8988T (cell line): Measurements from ENCODE around the gene ALLC.
"Not testable (repeated sequence)": the region's sequence is repeated elsewhere in the genome, so short reads cannot be mapped to it uniquely, and the experiment has no call there.

ENCODE experiments used
- DNase-seq: peaks from one replicate; pipeline ENCODE4 v3.0.0; 2011

Gene ALLC

GRCh38 chr2:3656762-3657721 is 958 bp upstream of the ALLC start:
- no peak for DNase-seq

DNA sequence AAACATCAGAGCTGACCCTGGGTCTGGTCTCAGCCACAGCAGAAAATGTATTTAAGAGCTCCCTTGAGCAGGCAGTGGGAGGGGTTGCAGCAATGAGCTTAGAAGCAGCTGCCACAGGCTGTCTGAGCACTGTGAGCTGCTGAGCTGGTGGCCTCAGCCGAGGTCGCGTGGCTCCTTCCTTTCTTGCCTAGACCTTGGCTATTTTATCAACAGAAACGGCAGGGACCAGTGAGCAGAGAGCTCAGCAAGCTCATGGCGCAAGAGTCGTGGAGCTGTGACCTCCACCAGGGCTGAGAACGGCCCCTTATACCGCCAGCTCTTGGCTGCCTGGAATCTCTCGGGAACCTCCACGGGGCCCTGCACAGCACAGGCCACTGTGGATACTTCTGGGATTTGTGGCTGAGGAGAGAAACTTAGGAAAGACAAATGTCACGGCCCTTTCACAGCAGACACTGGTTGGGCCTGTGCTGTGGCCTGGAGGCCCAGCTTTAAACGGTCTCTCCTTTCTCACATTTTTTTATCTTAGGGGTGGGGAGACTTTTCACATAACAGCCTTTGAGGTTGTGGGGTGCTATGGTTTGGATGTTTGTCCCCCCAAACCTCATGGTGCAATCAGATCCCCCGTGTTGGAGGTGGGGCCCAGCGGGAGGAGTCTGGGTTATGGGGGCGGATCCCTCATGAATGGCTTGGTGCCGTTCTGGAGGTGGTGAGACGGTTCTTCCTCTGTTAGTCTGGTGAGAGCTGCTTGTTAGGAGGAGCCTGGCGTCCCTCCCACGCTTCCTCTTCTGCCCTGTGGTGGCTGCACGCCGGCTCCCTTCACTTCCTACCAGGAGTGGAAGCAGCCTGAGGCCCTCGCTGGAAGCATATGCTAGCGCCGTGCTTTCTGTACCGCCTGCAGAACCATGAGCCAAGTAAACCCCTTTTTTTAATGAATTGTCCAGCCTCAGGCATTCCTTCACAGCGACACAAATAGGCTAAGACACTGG is 1.7 kb downstream of the ALLC start:
- no peak for DNase-seq

DNA sequence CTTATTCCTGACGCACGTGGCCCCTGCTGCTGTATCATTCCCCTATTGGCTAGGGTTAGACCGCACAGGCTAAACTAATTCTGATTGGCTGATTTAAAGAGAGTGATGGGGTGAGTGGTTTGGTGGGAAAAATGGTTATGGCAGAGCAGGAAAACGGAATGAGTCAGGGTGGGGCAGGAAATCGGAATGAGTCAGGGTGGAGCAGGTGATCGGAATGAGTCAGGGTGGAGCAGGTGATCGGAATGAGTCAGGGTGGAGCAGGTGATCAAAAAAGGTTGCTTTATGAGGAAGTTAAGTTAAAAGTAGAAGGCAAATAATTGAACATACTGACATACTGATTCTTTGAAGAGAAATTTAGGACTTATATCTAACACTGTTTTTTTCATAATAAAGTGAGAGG is 2.6 kb downstream of the ALLC start:
- DNase-seq, result not testable (repeated sequence)

GRCh38 chr2:3661149-3661660 is 3.2 kb downstream of the ALLC start:
- DNase-seq, result no peak

DNA sequence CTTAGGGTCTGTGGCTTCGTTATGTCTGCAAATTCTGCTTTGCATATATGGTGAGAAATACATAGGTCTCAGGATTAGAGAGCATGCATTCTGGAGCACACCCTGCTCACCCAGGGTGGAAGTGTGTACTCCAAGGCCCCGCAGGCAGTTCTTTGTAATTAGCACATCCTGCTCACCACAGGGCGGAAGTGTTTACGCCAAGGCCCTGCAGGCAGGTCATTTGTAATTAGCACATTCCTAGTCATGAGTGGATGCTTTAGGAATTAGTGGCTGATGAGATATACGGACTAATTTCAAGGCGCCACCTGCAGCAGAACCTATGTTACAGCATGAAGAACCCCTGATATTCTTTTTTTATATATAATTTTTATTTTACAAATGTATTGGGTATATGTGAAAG is 4.2 kb downstream of the ALLC start:
- no peak for DNase-seq

GRCh38 chr2:3664118-3664517 is 6.1 kb downstream of the ALLC start:
- no peak for DNase-seq

DNA sequence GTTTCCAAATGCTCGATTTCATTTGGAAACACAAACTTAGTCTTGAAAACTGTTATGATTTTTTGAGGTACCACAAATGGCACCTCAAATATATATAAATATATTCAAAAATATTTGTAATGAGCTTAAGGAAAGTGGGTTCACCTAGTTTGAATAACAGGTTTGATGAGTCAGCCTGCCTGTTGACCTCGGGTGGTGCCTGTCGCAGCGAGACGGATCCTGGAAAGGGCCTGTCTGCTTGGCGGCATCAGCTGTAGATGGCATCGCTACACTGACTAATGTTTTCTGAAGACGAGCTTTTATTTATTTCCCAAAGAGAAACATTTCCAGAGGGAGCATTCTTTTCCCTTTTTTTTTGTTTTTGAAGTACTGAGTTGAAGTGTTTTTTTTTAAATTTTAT is 6.9 kb downstream of the ALLC start:
- no peak for DNase-seq

DNA sequence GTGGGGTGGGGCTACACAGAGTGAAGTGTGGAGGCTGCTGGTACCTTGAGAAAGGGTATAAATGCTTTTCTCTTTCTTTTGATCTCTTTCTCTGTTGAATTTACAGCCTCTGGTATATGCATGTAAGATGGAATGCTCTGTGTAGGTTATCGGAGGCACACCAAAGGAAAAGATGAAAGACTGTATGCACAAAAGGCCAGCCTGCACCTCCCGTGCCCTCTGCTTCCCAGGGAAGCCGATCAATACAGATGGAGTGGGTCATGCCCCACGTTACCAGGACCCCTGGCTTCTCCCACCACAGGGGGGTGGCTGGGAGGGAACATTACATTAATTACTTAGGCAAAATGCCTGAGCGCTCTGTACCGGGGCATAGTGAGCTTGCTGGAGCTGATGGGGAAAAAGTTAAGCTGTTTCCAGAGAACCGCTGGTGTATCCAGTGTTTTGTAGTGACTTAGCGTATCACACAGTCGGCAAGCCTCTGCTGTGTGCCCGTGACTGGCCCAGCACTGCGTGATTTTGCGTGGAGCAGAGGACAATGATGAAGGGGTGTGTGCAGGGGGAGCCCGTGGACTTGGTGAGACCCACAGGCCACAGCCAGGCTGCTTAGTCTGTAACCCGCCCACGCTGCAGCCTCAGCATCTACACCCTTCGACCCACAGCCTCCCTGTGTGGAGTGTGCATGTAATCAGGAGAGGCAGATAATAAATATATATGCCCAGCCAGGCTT is 8.0 kb downstream of the ALLC start:
- DNase-seq, result no peak

DNA sequence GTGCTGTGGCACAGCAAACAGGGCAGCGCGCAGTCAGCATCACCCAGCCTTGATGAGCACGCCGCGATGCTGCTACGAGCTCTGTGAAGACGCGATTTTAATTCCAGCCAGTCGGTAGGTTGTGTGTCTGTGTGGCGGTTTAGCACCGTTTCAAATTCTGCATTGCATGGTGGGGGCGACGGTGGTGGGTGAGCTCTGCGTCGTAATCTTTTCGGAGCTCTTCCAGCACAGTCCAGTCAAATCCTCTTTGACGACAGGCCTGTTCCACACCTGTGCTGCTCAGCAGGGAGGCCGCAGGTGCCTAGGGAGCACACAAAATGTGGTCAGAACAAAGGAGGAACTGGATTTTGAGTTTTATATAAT is 8.6 kb downstream of the ALLC start:
- no peak for DNase-seq

GRCh38 chr2:3667151-3667631 is 9.2 kb downstream of the ALLC start:
- DNase-seq, result no peak

- DNase-seq, result no peak
Observed at GRCh38 chr2:3669656-3670055, 11.7 kb downstream of the ALLC start.

GRCh38 chr2:3670376-3670775 is 12.4 kb downstream of the ALLC start:
- DNase-seq, result no peak

DNA sequence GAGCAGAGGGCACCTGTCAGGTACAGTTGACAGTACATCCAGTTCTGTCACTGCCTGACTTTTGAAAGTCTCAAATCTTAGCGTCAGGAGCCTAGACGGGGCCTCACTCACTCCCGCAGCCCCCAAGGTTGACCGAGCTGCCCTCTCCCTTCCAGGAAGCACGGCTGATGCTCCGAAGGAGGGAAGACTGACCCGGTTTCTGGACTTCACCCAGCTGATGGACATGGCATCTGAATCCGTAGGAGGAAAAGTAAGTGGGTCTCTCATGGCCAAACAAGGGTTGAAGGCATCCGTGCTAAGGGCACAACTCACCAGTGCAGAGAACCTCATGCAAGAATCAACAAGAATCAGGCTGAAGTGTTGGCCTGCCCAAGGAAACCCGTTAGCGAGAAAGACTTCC is 12.9 kb downstream of the ALLC start:
- no peak for DNase-seq

- DNase-seq, result no peak
Observed at GRCh38 chr2:3672861-3673678, 15.1 kb downstream of the ALLC start.

- DNase-seq, result no peak
Observed at GRCh38 chr2:3674066-3674845, 16.3 kb downstream of the ALLC start.

- no peak for DNase-seq
Observed at GRCh38 chr2:3675687-3676086, 17.7 kb downstream of the ALLC start.

GRCh38 chr2:3677436-3677835 is 19.4 kb downstream of the ALLC start:
- no peak for DNase-seq

DNA sequence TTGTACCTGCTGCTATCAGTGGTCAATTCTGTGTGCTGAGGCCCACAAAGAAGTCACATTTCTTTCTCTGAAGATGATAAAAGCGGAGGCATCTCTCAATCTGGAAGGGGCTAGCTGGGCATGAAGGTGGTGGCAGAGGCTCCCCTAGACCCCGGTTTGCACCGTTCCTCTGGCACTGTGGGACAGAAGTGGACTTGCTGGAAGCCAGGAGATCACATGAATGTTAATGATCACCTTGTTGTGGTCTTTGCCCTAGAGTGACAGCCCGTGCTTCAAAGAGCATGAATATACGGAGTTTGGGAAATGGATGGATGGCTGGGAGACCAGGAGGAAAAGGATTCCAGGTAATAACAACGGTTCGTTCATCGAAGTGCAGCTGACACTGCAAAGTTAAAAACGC is 20.2 kb downstream of the ALLC start:
- no peak for DNase-seq

- DNase-seq, result no peak
Observed at GRCh38 chr2:3679180-3679579, 21.2 kb downstream of the ALLC start.

- DNase-seq, result no peak
Observed at GRCh38 chr2:3679616-3680393, 21.8 kb downstream of the ALLC start.
